B cell (primary cell): ENCODE measurements around the gene TMOD1. TPM values are rescaled to one million over a fixed set of nuclear protein-coding genes. Genes with fewer than 3 reads are reported as not detected.
"Not testable (repeated sequence)": the region's sequence is repeated elsewhere in the genome, so short reads cannot be mapped to it uniquely, and the experiment has no call there.

Experiments used
- ATAC-seq: fragments of 200-7000 bp; cut with Tn5 transposase; one replicate; pipeline ENCODE4 v1.10.0; 2021; ENCODE audit warnings: low read depth, mild to moderate bottlenecking, moderate number of reproducible peaks, moderate library complexity
- CTCF ChIA-PET: fragments of 350-600 bp; sonication (Branson Sonifier 250); formaldehyde crosslinking; loops from one replicate; lab custom pipeline; 2021; ENCODE audit warnings: antibody characterized with exemption, inconsistent platforms; lab: Charles Lee
- POLR2A ChIA-PET: fragments of 350-600 bp; sonication (Branson Sonifier 250); formaldehyde crosslinking; loops from one replicate; lab custom pipeline; 2021; ENCODE audit warnings: antibody characterized with exemption; lab: Charles Lee
- DNase-seq: peaks from one replicate; pipeline ENCODE4 v3.0.0; 2013
- H2AFZ ChIP-seq: 2 replicates; pipeline ENCODE4 v1.6.1; 2012; ENCODE audit warnings: mild to moderate bottlenecking, low read depth, low read length; ENCODE audit not compliant: insufficient read depth, poor library complexity, severe bottlenecking
- H3K27ac ChIP-seq, 2 donors: 1 replicate in 1 of 2; 2 replicates in 1 of 2; pipeline ENCODE4 v1.5.1; 2012 to 2013; ENCODE audit warnings: low read length in 2 of 2, mild to moderate bottlenecking in 2 of 2, moderate library complexity in 1 of 2
- H3K27me3 ChIP-seq, 4 experiments: fragments of 200-600 bp in 1 of 4; sonication (generic) in 1 of 4; replicated peaks in 1 of 4; 1 replicate in 2 of 4; 2 replicates in 2 of 4; pipeline versions ENCODE4 v1.6.1 to v1.7.0; 2013 to 2016; ENCODE audit warnings: low read length in 3 of 4, mild to moderate bottlenecking in 2 of 4, mixed read lengths in 1 of 4, moderate library complexity in 1 of 4; ENCODE audit not compliant: insufficient read depth in 4 of 4, control insufficient read depth in 3 of 4; ENCODE audit errors: control extremely low read depth in 1 of 4
- H3K36me3 ChIP-seq, 2 experiments: replicated peaks in 1 of 2; 1 replicate in 1 of 2; 2 replicates in 1 of 2; pipeline versions ENCODE4 v1.6.1 to v1.7.1; 2013; ENCODE audit warnings: low read length in 1 of 2; ENCODE audit not compliant: insufficient read depth in 2 of 2, control insufficient read depth in 1 of 2; ENCODE audit errors: control extremely low read depth in 1 of 2, extremely low read depth in 1 of 2
- H3K4me1 ChIP-seq, 2 donors: fragments of 200-600 bp in 1 of 2; sonication (generic) in 1 of 2; 1 replicate in 1 of 2; 2 replicates in 1 of 2; pipeline versions ENCODE4 v1.5.1 to v1.6.1; 2013 to 2017; ENCODE audit warnings: low read length in 2 of 2; ENCODE audit not compliant: control insufficient read depth in 2 of 2, insufficient read depth in 2 of 2
- H3K4me2 ChIP-seq: replicated peaks from 2 replicates; pipeline ENCODE3; 2012; ENCODE audit warnings: mild to moderate bottlenecking, low read depth, low read length; ENCODE audit not compliant: poor library complexity, severe bottlenecking
- H3K4me3 ChIP-seq, 5 experiments: fragments of 200-600 bp in 1 of 5; sonication (generic) in 1 of 5; 1 replicate in 3 of 5; 2 replicates in 2 of 5; pipeline versions ENCODE4 v1.5.1 to v1.7.0; 2011 to 2016; ENCODE audit warnings: low read length in 4 of 5, mild to moderate bottlenecking in 4 of 5, low read depth in 2 of 5, control low read depth in 1 of 5, moderate library complexity in 1 of 5; ENCODE audit not compliant: insufficient read depth in 1 of 5; ENCODE audit errors: control extremely low read depth in 1 of 5, extremely low read depth in 1 of 5
- H3K79me2 ChIP-seq: fragments of 200-600 bp; sonication (generic); one replicate; pipeline ENCODE4 v1.6.0; 2016; ENCODE audit warnings: low read length; ENCODE audit not compliant: control insufficient read depth, insufficient read depth
- H3K9ac ChIP-seq: fragments of 200-600 bp; sonication (generic); 2 replicates; pipeline ENCODE4 v1.6.1; 2017; ENCODE audit warnings: mild to moderate bottlenecking, low read length, moderate library complexity
- H3K9me3 ChIP-seq, 3 donors: one replicate each; pipeline versions ENCODE4 v1.6.1 to v1.7.1; 2013; ENCODE audit warnings: low read length in 2 of 3; ENCODE audit not compliant: control insufficient read depth in 2 of 3, insufficient read depth in 1 of 3; ENCODE audit errors: control extremely low read depth in 1 of 3
- H4K20me1 ChIP-seq: 2 replicates; pipeline ENCODE4 v1.6.0; 2012; ENCODE audit warnings: mild to moderate bottlenecking, low read length; ENCODE audit not compliant: insufficient read depth, control insufficient read depth, poor library complexity, severe bottlenecking
- H3K27ac Mint-ChIP-seq: one replicate; pipeline ENCODE4 v1.8.0; 2021; ENCODE audit warnings: mixed read lengths
- H3K27me3 Mint-ChIP-seq: one replicate; pipeline ENCODE4 v1.8.0; 2021; ENCODE audit warnings: mixed read lengths
- H3K4me1 Mint-ChIP-seq: one replicate; pipeline ENCODE4 v1.8.0; 2021; ENCODE audit warnings: mixed read lengths
- H3K4me3 Mint-ChIP-seq: one replicate; pipeline ENCODE4 v1.8.0; 2021; ENCODE audit warnings: mixed read lengths
- H3K9me3 Mint-ChIP-seq: one replicate; pipeline ENCODE4 v1.8.0; 2022; ENCODE audit warnings: mixed read lengths; ENCODE audit not compliant: insufficient read depth
- CTCF ChIP-seq: fragments of 200-600 bp; IDR thresholded peaks from one replicate; pipeline ENCODE4 v1.8.0; 2022; ENCODE audit warnings: antibody characterized with exemption, mild to moderate bottlenecking
- EZH2 ChIP-seq: IDR thresholded peaks from 2 replicates; pipeline ENCODE4 v1.6.1; 2012; ENCODE audit warnings: borderline replicate concordance, low read depth, mild to moderate bottlenecking, moderate library complexity, low read length; ENCODE audit not compliant: insufficient read depth, poor library complexity, severe bottlenecking
- WGBS: methylation state at CpG from one replicate; pipeline ENCODE4 v1.1.5; 2013; ENCODE audit warnings: missing lambda C conversion rate; ENCODE audit not compliant: insufficient coverage; 5-methylcytosine and 5-hydroxymethylcytosine counted together
- intact Hi-C: fragments of 100-400 bp; cut with micrococcal nuclease; formaldehyde crosslinking; loops from one replicate; pipeline ENCODE4 v1.10.0; 2022
- polyA plus RNA-seq: library from polyadenylated mRNA; depleted of rRNA; stranded (reverse); fragments of >200 nt; gene quantifications from 2 replicates; pipeline ENCODE4 v1.2.3, GENCODE V29; 2012
- total RNA-seq, 2 donors: library from RNA; stranded (reverse); fragments of 120-200 nt in 1 of 2; gene quantifications; 1 replicate in 1 of 2; 2 replicates in 1 of 2; pipeline versions ENCODE4 v1.2.3 to v1.2.4, GENCODE V29; 2013 to 2022

Gene TMOD1
- total and polyA plus RNA-seq, 2 donors (not counting 1 experiment from before 2014, with no cell fraction given) = 0.30 to 2.5 TPM

- Histone ChIP-seq H3K4me3 (no peak overlapping the region), H3K4me1 (no peaks in the 10 kb centered on the region), H3K36me3 (peaks cover 5 to 15% of the 10 kb centered on the region in 2 experiments), H3K27ac (peak overlapping the region in 1 of 2 donors; percentile 5), H3K4me2 (no peak overlapping the region), H3K9me3 (no peaks in the 10 kb centered on the region), H3K9ac (no peak overlapping the region), H4K20me1 (no peaks in the 10 kb centered on the region), H2AFZ (no peak overlapping the region), H3K27me3 (no peaks in the 10 kb centered on the region), H3K79me2 (no peaks in the 10 kb centered on the region)
- Mint-ChIP-seq H3K27me3 (no peaks in the 10 kb centered on the region), H3K9me3 (no peaks in the 10 kb centered on the region), H3K4me1 (peaks cover 8% of the 10 kb centered on the region), H3K27ac (no peak overlapping the region), H3K4me3 (no peak overlapping the region)
- intact Hi-C loops = no loop called here
- ChIA-PET POLR2A (no interaction called here), CTCF (interaction anchor here (1.0 to 1.8 kb wide), 3 partner anchors 14 to 205 kb away, joined by 3 to 4 read pairs (median 3); partner anchors contain the start of gene TDRD7)
- TF ChIP-seq EZH2 (no peak), CTCF (no peak)
- ATAC-seq (no peak), DNase-seq (no peak)
- WGBS = 60% methylated on average over 1 of the region's 1 CpG
Measured at GRCh38 chr9:97617939-97618416, 116.5 kb downstream of the TMOD1 start.

GRCh38 chr9:97620063-97620462 lies 118.6 kb downstream of the TMOD1 start:
- H3K4me3 ChIP-seq, H3K4me3 Mint-ChIP-seq, H3K9ac ChIP-seq, H2AFZ ChIP-seq, H3K4me2 ChIP-seq, H3K9me3 Mint-ChIP-seq, H3K9me3 ChIP-seq, H3K4me1 ChIP-seq, H3K27ac ChIP-seq, H3K79me2 ChIP-seq, H3K4me1 Mint-ChIP-seq, CTCF ChIA-PET, DNase-seq, H3K27ac Mint-ChIP-seq, H3K27me3 ChIP-seq, ATAC-seq, POLR2A ChIA-PET, H3K27me3 Mint-ChIP-seq, intact Hi-C loops, H4K20me1 ChIP-seq: not testable (repeated sequence)
- WGBS = no CpG with 5 or more reads among the region's 2 CpGs
- peaks cover 5 to 18% of the 10 kb centered on the region in 2 experiments for H3K36me3 ChIP-seq

- H3K27ac ChIP-seq, H3K9me3 Mint-ChIP-seq, H3K4me3 ChIP-seq, H3K4me1 Mint-ChIP-seq, H2AFZ ChIP-seq, H3K79me2 ChIP-seq, H4K20me1 ChIP-seq, H3K4me2 ChIP-seq, H3K9me3 ChIP-seq, H3K4me1 ChIP-seq, CTCF ChIA-PET, DNase-seq, ATAC-seq, H3K27me3 Mint-ChIP-seq, POLR2A ChIA-PET, H3K27ac Mint-ChIP-seq, H3K9ac ChIP-seq, H3K27me3 ChIP-seq, intact Hi-C loops, H3K4me3 Mint-ChIP-seq: not testable (repeated sequence)
- WGBS = 98% methylated on average over 5 of the region's 5 CpGs
- H3K36me3 ChIP-seq = peaks cover 2 to 16% of the 10 kb centered on the region in 2 experiments
Measured at GRCh38 chr9:97622483-97622882, 121.0 kb downstream of the TMOD1 start.
